ENCODE measurements around the gene TMEM267.
"Not testable (repeated sequence)": the region's sequence is repeated elsewhere in the genome, so short reads cannot be mapped to it uniquely, and the experiment has no call there.

The TMEM267 gene

GRCh38 chr5:43483298-43484105 lies at the start of gene TMEM267:
TSS of gene TMEM267 (minus strand) at chr5:43483865. CDS start at chr5:43453969, 29,896 bp downstream.
- DNase-seq (ENCODE audit: low spot score) = peak; percentile 93

- peak; percentile 25 for DNase-seq (ENCODE audit: low spot score)
These were observed 47.0 kb upstream of the TMEM267 start for GRCh38 chr5:43530648-43531047.

- DNase-seq (ENCODE audit: low spot score) = no peak
These were observed 40.0 kb upstream of the TMEM267 start for GRCh38 chr5:43523662-43524072.

- DNase-seq (ENCODE audit: low spot score) = no peak
These were observed 37.0 kb upstream of the TMEM267 start for GRCh38 chr5:43520615-43521014.

GRCh38 chr5:43515678-43516048 lies 32.0 kb upstream of the TMEM267 start:
- DNase-seq (ENCODE audit: low spot score) = no peak

- DNase-seq (ENCODE audit: low spot score) = peak; percentile 97
These were observed 31.4 kb upstream of the TMEM267 start, which contains the start of gene C5orf34 for GRCh38 chr5:43514816-43515677. TSS of gene C5orf34 (minus strand) at chr5:43515148. CDS start at chr5:43509339, 5,809 bp downstream.

GRCh38 chr5:43514471-43514815 lies 30.8 kb upstream of the TMEM267 start:
- DNase-seq (ENCODE audit: low spot score) = no peak

- DNase-seq (ENCODE audit: low spot score) = peak; percentile 28
These were observed 30.4 kb upstream of the TMEM267 start for GRCh38 chr5:43514025-43514424.

GRCh38 chr5:43511062-43511461 lies 27.4 kb upstream of the TMEM267 start:
- not testable (repeated sequence) for DNase-seq (ENCODE audit: low spot score)

- no peak for DNase-seq (ENCODE audit: low spot score)
These were observed 14.9 kb upstream of the TMEM267 start for GRCh38 chr5:43498581-43498980.

GRCh38 chr5:43497311-43498104 lies 13.8 kb upstream of the TMEM267 start:
- DNase-seq (ENCODE audit: low spot score) = no peak

- DNase-seq (ENCODE audit: low spot score) = no peak
These were observed 7.7 kb upstream of the TMEM267 start for GRCh38 chr5:43491326-43491725.

GRCh38 chr5:43486353-43486752 lies 2.7 kb upstream of the TMEM267 start:
- no peak for DNase-seq (ENCODE audit: low spot score)

- peak; percentile 22 for DNase-seq (ENCODE audit: low spot score)
These were observed 1.7 kb upstream of the TMEM267 start for GRCh38 chr5:43485406-43485805.

- peak; percentile 95 for DNase-seq (ENCODE audit: low spot score)
These were observed 613 bp upstream of the TMEM267 start for GRCh38 chr5:43484106-43484849.

GRCh38 chr5:43482490-43483297 lies 971 bp downstream of the TMEM267 start:
- DNase-seq (ENCODE audit: low spot score) = no peak

- DNase-seq (ENCODE audit: low spot score) = no peak
These were observed 13.8 kb downstream of the TMEM267 start for GRCh38 chr5:43469671-43470391.

- DNase-seq (ENCODE audit: low spot score) = no peak
These were observed 16.6 kb downstream of the TMEM267 start for GRCh38 chr5:43467100-43467499.

GRCh38 chr5:43465455-43465854 lies 18.2 kb downstream of the TMEM267 start:
- DNase-seq (ENCODE audit: low spot score) = not testable (repeated sequence)

GRCh38 chr5:43461066-43461465 lies 22.6 kb downstream of the TMEM267 start:
- no peak for DNase-seq (ENCODE audit: low spot score)
